H9 (cell line): ENCODE data around the gene SLC51A. TPM values are rescaled to one million over a fixed set of nuclear protein-coding genes. Genes with fewer than 3 reads are reported as not detected.

Source experiments
- DNase-seq: peaks from one replicate; pipeline ENCODE4 v3.0.0-alpha.2; 2017
- H2AFZ ChIP-seq: one replicate; pipeline ENCODE4 v1.6.1; 2013; ENCODE audit warnings: mild to moderate bottlenecking, low read length, control low read depth, moderate library complexity
- H2AK5ac ChIP-seq: 2 replicates; pipeline ENCODE4 v1.6.1; 2013; ENCODE audit warnings: low read length, control low read depth, mixed read lengths; ENCODE audit not compliant: insufficient read length
- H2BK120ac ChIP-seq: one replicate; pipeline ENCODE4 v1.6.1; 2013; ENCODE audit warnings: low read depth, mild to moderate bottlenecking, low read length, control low read depth, inconsistent platforms; ENCODE audit not compliant: poor library complexity, severe bottlenecking
- H2BK12ac ChIP-seq: 2 replicates; pipeline ENCODE4 v1.6.1; 2013; ENCODE audit warnings: low read length, control low read depth, mixed read lengths, low read depth; ENCODE audit not compliant: insufficient read length
- H2BK15ac ChIP-seq: 2 replicates; pipeline ENCODE4 v1.6.1; 2013; ENCODE audit warnings: low read depth, low read length, control low read depth
- H2BK20ac ChIP-seq: one replicate; pipeline ENCODE4 v1.6.1; 2013; ENCODE audit warnings: low read depth, mild to moderate bottlenecking, low read length, control low read depth, inconsistent platforms; ENCODE audit not compliant: poor library complexity, severe bottlenecking
- H2BK5ac ChIP-seq: 2 replicates; pipeline ENCODE4 v1.6.1; 2013; ENCODE audit warnings: low read length, control low read depth, mixed read lengths; ENCODE audit not compliant: insufficient read length
- H3K14ac ChIP-seq: 2 replicates; pipeline ENCODE4 v1.6.1; 2013; ENCODE audit warnings: low read length, control low read depth; ENCODE audit not compliant: insufficient read depth
- H3K18ac ChIP-seq: 2 replicates; pipeline ENCODE4 v1.6.1; 2013; ENCODE audit warnings: low read depth, mild to moderate bottlenecking, mixed read lengths, low read length, control low read depth; ENCODE audit not compliant: insufficient read length
- H3K23ac ChIP-seq: 2 replicates; pipeline ENCODE4 v1.6.1; 2013; ENCODE audit warnings: low read length, control low read depth, mixed read lengths, low read depth; ENCODE audit not compliant: insufficient read length
- H3K23me2 ChIP-seq: 2 replicates; pipeline ENCODE4 v1.6.1; 2013; ENCODE audit warnings: low read depth, mild to moderate bottlenecking, mixed read lengths, low read length, control low read depth; ENCODE audit not compliant: insufficient read length, poor library complexity, severe bottlenecking
- H3K27ac ChIP-seq: 2 replicates; pipeline ENCODE4 v1.5.1; 2013; ENCODE audit warnings: low read length, control low read depth, mixed read lengths, low read depth; ENCODE audit not compliant: insufficient read length
- H3K27me3 ChIP-seq: 2 replicates; pipeline ENCODE4 v1.6.1; 2013; ENCODE audit warnings: low read length, control low read depth, inconsistent platforms; ENCODE audit not compliant: insufficient read depth
- H3K4ac ChIP-seq: 2 replicates; pipeline ENCODE4 v1.6.1; 2013; ENCODE audit warnings: low read depth, mild to moderate bottlenecking, control low read depth, inconsistent platforms, low read length, moderate library complexity
- H3K4me1 ChIP-seq: 2 replicates; pipeline ENCODE4 v1.6.1; 2013; ENCODE audit warnings: low read length, control low read depth, inconsistent platforms; ENCODE audit not compliant: insufficient read depth
- H3K4me2 ChIP-seq: 2 replicates; pipeline ENCODE4 v1.6.1; 2013; ENCODE audit warnings: low read length, control low read depth, mixed read lengths; ENCODE audit not compliant: insufficient read length, insufficient read depth
- H3K56ac ChIP-seq: 2 replicates; pipeline ENCODE4 v1.6.1; 2013; ENCODE audit warnings: low read depth, mild to moderate bottlenecking, mixed read lengths, low read length, control low read depth; ENCODE audit not compliant: insufficient read length
- H3K79me1 ChIP-seq: 2 replicates; pipeline ENCODE4 v1.6.1; 2013; ENCODE audit warnings: low read depth, mild to moderate bottlenecking, moderate library complexity, low read length, control low read depth, inconsistent platforms; ENCODE audit not compliant: insufficient read depth, poor library complexity, severe bottlenecking
- H3K79me2 ChIP-seq: 2 replicates; pipeline ENCODE4 v1.6.1; 2013; ENCODE audit warnings: low read length, control low read depth, inconsistent platforms; ENCODE audit not compliant: insufficient read depth
- H3K9ac ChIP-seq: 2 replicates; pipeline ENCODE4 v1.6.1; 2013; ENCODE audit warnings: low read length, control low read depth, mixed read lengths; ENCODE audit not compliant: insufficient read length; ENCODE audit errors: extremely low read depth
- H3K9me3 ChIP-seq: one replicate; pipeline ENCODE4 v1.6.1; 2013; ENCODE audit warnings: low read depth, low read length, inconsistent platforms; ENCODE audit not compliant: control insufficient read depth
- H3T11ph ChIP-seq: one replicate; pipeline ENCODE4 v1.6.1; 2013; ENCODE audit warnings: mild to moderate bottlenecking, low read length, control low read depth, inconsistent platforms
- H4K20me1 ChIP-seq: one replicate; pipeline ENCODE4 v1.6.1; 2013; ENCODE audit not compliant: control insufficient read depth, insufficient read length, insufficient read depth
- H4K5ac ChIP-seq: 2 replicates; pipeline ENCODE4 v1.6.1; 2013; ENCODE audit warnings: low read depth, mild to moderate bottlenecking, mixed read lengths, low read length, control low read depth; ENCODE audit not compliant: insufficient read length
- H4K8ac ChIP-seq: replicated peaks from 2 replicates; pipeline ENCODE4 v1.6.1; 2013; ENCODE audit warnings: low read length, control low read depth, mixed read lengths, low read depth; ENCODE audit not compliant: insufficient read length
- H4K91ac ChIP-seq: 2 replicates; pipeline ENCODE4 v1.6.1; 2013; ENCODE audit warnings: low read depth, mild to moderate bottlenecking, moderate library complexity, mixed read lengths, low read length, control low read depth; ENCODE audit not compliant: insufficient read length
- H3K27ac Mint-ChIP-seq, 3 experiments: 2 replicates in 2 of 3; 3 replicates in 1 of 3; pipeline ENCODE4 v1.8.0; 2020 to 2021; ENCODE audit warnings: mixed read lengths in 3 of 3, mild to moderate bottlenecking in 1 of 3, moderate library complexity in 1 of 3
- H3K27me3 Mint-ChIP-seq: 2 replicates; pipeline ENCODE4 v1.8.0; 2021; ENCODE audit warnings: low read depth, mild to moderate bottlenecking, moderate library complexity, mixed read lengths
- H3K36me3 Mint-ChIP-seq, 3 experiments: 2 replicates in 2 of 3; 3 replicates in 1 of 3; pipeline ENCODE4 v1.8.0; 2020 to 2021; ENCODE audit warnings: low read depth in 3 of 3, mixed read lengths in 3 of 3; ENCODE audit not compliant: insufficient read depth in 1 of 3
- H3K4me1 Mint-ChIP-seq, 2 experiments: 2 replicates each; pipeline ENCODE4 v1.8.0; 2020; ENCODE audit warnings: mixed read lengths in 2 of 2
- H3K4me3 Mint-ChIP-seq, 2 experiments: 2 replicates in 1 of 2; 3 replicates in 1 of 2; pipeline ENCODE4 v1.8.0; 2020 to 2021; ENCODE audit warnings: mild to moderate bottlenecking in 2 of 2, mixed read lengths in 2 of 2, moderate library complexity in 1 of 2
- H3K9me3 Mint-ChIP-seq, 2 experiments: 2 replicates in 1 of 2; 3 replicates in 1 of 2; pipeline ENCODE4 v1.8.0; 2020; ENCODE audit warnings: mild to moderate bottlenecking in 2 of 2, mixed read lengths in 2 of 2, moderate library complexity in 1 of 2
- WGBS: extraction: QIAGEN DNeasy Blood & Tissue Kit; methylation state at CpG from one replicate; pipeline ENCODE4 v1.1.7; 2013; ENCODE audit warnings: missing lambda C conversion rate, low lambda C conversion rate, mixed read lengths; ENCODE audit not compliant: insufficient read length; ENCODE audit errors: extremely low coverage; 5-methylcytosine and 5-hydroxymethylcytosine counted together
- total RNA-seq: library from RNA; stranded (reverse); gene quantifications from 2 replicates; pipeline ENCODE4 v1.2.1, GENCODE V29; 2021
- TF ChIP-seq, protein P1 (sequence below): fragments of 200-600 bp; sonication (generic); conservative IDR thresholded peaks from 3 replicates; pipeline ENCODE4 v1.8.0; 2021; ENCODE audit warnings: antibody characterized with exemption, mild to moderate bottlenecking

Gene SLC51A
- total RNA-seq, 1 experiment from 2014 or later = 5.6 TPM

DNA sequence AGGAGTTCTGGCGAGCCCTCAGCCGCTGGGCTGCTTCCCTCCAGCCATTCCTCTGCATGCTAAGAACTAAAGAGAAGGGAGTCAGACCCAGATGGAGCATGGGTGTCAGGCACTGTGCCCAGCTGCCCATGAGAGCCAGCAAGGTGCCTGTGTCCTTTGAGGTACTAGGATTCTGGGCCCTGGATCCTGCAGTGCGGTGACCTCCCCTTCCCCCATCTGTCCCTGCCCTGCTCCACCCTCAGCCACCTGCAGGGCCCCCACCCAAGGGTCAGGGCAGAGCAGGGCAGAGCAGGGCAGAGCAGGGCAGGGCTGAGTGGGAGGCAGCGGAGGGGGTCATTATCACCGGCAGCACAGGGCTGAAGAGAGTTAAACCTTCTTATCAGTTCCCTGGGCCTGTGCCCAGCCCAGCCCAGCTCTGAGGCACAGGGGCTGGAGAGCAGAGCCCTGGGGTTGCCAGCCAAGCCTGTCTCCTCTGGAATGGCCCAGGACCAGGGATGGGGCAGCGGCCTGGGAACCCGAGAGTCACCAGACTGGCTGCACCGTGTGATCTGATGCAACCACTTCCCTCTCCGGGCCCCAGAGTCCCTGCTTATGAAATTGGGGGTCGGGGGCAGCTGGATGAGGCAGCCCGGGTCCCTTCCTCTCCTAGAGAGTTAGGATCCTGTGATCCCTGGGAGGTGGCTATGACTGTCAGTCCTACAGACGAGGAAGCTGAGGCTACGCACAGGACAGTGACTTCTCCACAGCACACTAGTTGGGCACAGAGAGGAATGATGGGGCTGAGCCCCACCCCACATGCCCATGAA, 22.4 kb upstream of the SLC51A start:
- Histone ChIP-seq H4K8ac (no peak overlapping the region), H2BK20ac (no peak overlapping the region), H3K27ac (no peak overlapping the region), H2BK120ac (no peak overlapping the region), H2AK5ac (no peak overlapping the region), H3K4me1 (no peaks in the 10 kb centered on the region), H3K14ac (no peak overlapping the region), H4K91ac (no peak overlapping the region), H3K9ac (no peak overlapping the region), H3K9me3 (no peaks in the 10 kb centered on the region), H3K27me3 (no peaks in the 10 kb centered on the region), H2AFZ (no peak overlapping the region), H2BK15ac (no peak overlapping the region), H3K23ac (no peak overlapping the region), H3K79me1 (no peaks in the 10 kb centered on the region), H2BK12ac (no peak overlapping the region), H4K20me1 (no peaks in the 10 kb centered on the region), H3T11ph (no peak overlapping the region), H3K56ac (no peak overlapping the region), H2BK5ac (no peak overlapping the region), H3K4me2 (no peak overlapping the region), H3K4ac (no peak overlapping the region), H3K79me2 (no peaks in the 10 kb centered on the region), H4K5ac (no peak overlapping the region), H3K18ac (no peak overlapping the region), H3K23me2 (no peaks in the 10 kb centered on the region)
- H3K27me3 Mint-ChIP-seq = no peaks in the 10 kb centered on the region
- no peaks in the 10 kb centered on the region for H3K36me3 Mint-ChIP-seq
- no peak overlapping the region for H3K27ac Mint-ChIP-seq
- peaks cover 5 to 14% of the 10 kb centered on the region in 2 experiments; a peak in 3 of 4 replicates for H3K4me1 Mint-ChIP-seq
- H3K9me3 Mint-ChIP-seq = no peaks in the 10 kb centered on the region
- no peak for DNase-seq
- WGBS = no CpG with 5 or more reads among the region's 13 CpGs
- H3K4me3 Mint-ChIP-seq = no peak overlapping the region
- TF ChIP-seq, protein P1, sequence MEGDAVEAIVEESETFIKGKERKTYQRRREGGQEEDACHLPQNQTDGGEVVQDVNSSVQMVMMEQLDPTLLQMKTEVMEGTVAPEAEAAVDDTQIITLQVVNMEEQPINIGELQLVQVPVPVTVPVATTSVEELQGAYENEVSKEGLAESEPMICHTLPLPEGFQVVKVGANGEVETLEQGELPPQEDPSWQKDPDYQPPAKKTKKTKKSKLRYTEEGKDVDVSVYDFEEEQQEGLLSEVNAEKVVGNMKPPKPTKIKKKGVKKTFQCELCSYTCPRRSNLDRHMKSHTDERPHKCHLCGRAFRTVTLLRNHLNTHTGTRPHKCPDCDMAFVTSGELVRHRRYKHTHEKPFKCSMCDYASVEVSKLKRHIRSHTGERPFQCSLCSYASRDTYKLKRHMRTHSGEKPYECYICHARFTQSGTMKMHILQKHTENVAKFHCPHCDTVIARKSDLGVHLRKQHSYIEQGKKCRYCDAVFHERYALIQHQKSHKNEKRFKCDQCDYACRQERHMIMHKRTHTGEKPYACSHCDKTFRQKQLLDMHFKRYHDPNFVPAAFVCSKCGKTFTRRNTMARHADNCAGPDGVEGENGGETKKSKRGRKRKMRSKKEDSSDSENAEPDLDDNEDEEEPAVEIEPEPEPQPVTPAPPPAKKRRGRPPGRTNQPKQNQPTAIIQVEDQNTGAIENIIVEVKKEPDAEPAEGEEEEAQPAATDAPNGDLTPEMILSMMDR = no peak
